Prostate gland (tissue), 2 donors: ENCODE results near the gene RTL5.

Source experiments
- CTCF ChIP-seq, 4 experiments: fragments of 200-600 bp in 2 of 4; fragments of 450-650 bp in 2 of 4; sonication (generic) in 2 of 4; IDR thresholded peaks; 1 replicate in 3 of 4; 2 replicates in 1 of 4; pipeline ENCODE4 v1.5.1; 2016 to 2019; ENCODE audit warnings: antibody characterized with exemption in 4 of 4, mild to moderate bottlenecking in 2 of 4, moderate library complexity in 2 of 4
- POLR2A ChIP-seq: fragments of 450-650 bp; IDR thresholded peaks from one replicate; pipeline ENCODE4 v1.6.1; 2016; ENCODE audit warnings: antibody characterized with exemption, mild to moderate bottlenecking
- POLR2AphosphoS5 ChIP-seq: sonication (generic); formaldehyde crosslinking; IDR thresholded peaks from one replicate; pipeline ENCODE4 v1.6.1; 2017; ENCODE audit warnings: antibody characterized with exemption

DNA sequence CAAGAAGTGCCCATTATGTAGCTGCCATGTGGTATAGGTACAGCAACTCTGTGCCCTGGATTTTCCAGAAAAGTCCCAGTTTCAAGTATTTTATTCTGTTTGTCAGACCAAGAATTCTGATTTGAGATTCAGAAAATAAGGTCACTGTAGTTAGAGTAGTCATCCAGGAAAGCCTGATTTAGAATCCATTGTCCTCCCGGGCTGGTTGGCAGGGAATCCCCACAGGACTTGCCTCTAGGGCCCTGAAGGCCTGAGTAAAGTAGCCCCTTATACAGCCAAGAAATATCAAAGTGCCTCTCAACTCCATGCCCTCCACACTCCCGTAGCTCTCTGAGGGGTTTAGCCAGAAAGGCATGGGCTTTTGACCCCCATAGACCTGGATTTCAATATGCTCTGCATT, 36.3 kb downstream of the RTL5 start:
- TF ChIP-seq POLR2A (no peak), CTCF (IDR thresholded peaks at IDR 0.05) (no peak), POLR2AphosphoS5 (no peak)
